Vagina (tissue), 2 donors: Measurements from ENCODE around the gene CEP128. TPM values are rescaled to one million over a fixed set of nuclear protein-coding genes. Genes with fewer than 3 reads are reported as not detected.

Source experiments
- DNase-seq, 2 donors: peaks; one replicate each; pipeline ENCODE4 v3.0.0-alpha.2; 2017; ENCODE audit errors: extremely low spot score in 2 of 2
- H3K27ac ChIP-seq: fragments of 200-600 bp; sonication (generic); one replicate; pipeline ENCODE4 v1.5.1; 2019
- H3K27me3 ChIP-seq: fragments of 200-600 bp; sonication (generic); one replicate; pipeline ENCODE4 v1.5.1; 2019
- H3K36me3 ChIP-seq, 2 donors: fragments of 200-600 bp; sonication (generic); one replicate each; pipeline ENCODE4 v1.5.1; 2017 to 2019
- H3K4me1 ChIP-seq: fragments of 200-600 bp; sonication (generic); one replicate; pipeline ENCODE4 v1.5.1; 2019
- H3K4me3 ChIP-seq, 2 donors: fragments of 200-600 bp; sonication (generic); 1 replicate in 1 of 2; 2 replicates in 1 of 2; pipeline ENCODE4 v1.5.1; 2016 to 2019
- H3K9me3 ChIP-seq: fragments of 200-600 bp; sonication (generic); one replicate; pipeline ENCODE4 v1.5.1; 2019
- POLR2A ChIP-seq, 2 donors: fragments of 450-650 bp; IDR thresholded peaks; one replicate each; pipeline ENCODE4 v1.6.1; 2017; ENCODE audit warnings: antibody characterized with exemption in 2 of 2, mild to moderate bottlenecking in 2 of 2, moderate library complexity in 2 of 2
- POLR2AphosphoS5 ChIP-seq, 2 donors: sonication (generic); formaldehyde crosslinking; IDR thresholded peaks; one replicate each; pipeline ENCODE4 v1.9.0; 2017; ENCODE audit warnings: antibody characterized with exemption in 2 of 2, mild to moderate bottlenecking in 2 of 2, low read depth in 1 of 2; ENCODE audit not compliant: insufficient read depth in 1 of 2
- intact Hi-C: fragments of 100-400 bp; cut with DNase I; formaldehyde crosslinking; loops from one replicate; pipeline ENCODE4 v1.15.1; 2023
- total RNA-seq: library from RNA; depleted of rRNA; stranded (reverse); fragments of >200 nt; gene quantifications from one replicate; pipeline ENCODE4 v1.2.3, GENCODE V29; 2016
- TF ChIP-seq, protein P1 (sequence below), 3 experiments: fragments of 450-650 bp in 2 of 3; fragments of 200-600 bp in 1 of 3; sonication (generic) in 1 of 3; IDR thresholded peaks; one replicate each; pipeline ENCODE4 v1.5.1; 2017 to 2019; ENCODE audit warnings: antibody characterized with exemption in 3 of 3, mild to moderate bottlenecking in 2 of 3, moderate library complexity in 2 of 3

The CEP128 gene
- total RNA-seq, 1 donor from 2014 or later, result 6.6 TPM

DNA sequence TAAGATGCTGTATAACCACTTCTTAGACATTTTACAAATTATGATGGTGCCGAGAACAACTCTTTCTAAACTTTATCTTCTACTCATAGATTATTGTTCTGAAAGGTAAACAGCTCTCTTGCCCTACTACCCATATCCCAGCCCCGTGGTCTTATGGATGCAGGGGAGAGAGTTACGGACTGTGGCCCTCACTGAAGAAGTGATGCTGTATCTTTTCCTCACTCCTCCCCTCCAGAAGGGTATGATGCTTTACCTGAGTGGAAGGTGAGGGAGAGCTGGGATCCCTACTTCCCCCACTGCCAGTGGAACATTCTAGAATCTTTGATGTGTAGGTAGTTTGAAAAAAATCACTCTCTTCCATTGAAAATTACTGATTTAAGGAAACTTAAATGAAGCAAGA lies 17.4 kb upstream of the CEP128 start:
- Histone ChIP-seq H3K36me3 (no peaks in the 10 kb centered on the region), H3K9me3 (no peaks in the 10 kb centered on the region), H3K4me3 (no peak overlapping the region), H3K4me1 (peaks cover 8% of the 10 kb centered on the region), H3K27ac (no peak overlapping the region), H3K27me3 (no peaks in the 10 kb centered on the region)
- DNase-seq, result no peak
- intact Hi-C loops, result no loop called here
- TF ChIP-seq, protein P1, sequence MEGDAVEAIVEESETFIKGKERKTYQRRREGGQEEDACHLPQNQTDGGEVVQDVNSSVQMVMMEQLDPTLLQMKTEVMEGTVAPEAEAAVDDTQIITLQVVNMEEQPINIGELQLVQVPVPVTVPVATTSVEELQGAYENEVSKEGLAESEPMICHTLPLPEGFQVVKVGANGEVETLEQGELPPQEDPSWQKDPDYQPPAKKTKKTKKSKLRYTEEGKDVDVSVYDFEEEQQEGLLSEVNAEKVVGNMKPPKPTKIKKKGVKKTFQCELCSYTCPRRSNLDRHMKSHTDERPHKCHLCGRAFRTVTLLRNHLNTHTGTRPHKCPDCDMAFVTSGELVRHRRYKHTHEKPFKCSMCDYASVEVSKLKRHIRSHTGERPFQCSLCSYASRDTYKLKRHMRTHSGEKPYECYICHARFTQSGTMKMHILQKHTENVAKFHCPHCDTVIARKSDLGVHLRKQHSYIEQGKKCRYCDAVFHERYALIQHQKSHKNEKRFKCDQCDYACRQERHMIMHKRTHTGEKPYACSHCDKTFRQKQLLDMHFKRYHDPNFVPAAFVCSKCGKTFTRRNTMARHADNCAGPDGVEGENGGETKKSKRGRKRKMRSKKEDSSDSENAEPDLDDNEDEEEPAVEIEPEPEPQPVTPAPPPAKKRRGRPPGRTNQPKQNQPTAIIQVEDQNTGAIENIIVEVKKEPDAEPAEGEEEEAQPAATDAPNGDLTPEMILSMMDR (IDR thresholded peaks at IDR 0.05), result no peak
- TF ChIP-seq POLR2AphosphoS5 (IDR thresholded peaks at IDR 0.05; ENCODE audit: insufficient read depth in 1 of 2, low read depth in 1 of 2) (no peak), POLR2A (IDR thresholded peaks at IDR 0.05) (no peak)

DNA sequence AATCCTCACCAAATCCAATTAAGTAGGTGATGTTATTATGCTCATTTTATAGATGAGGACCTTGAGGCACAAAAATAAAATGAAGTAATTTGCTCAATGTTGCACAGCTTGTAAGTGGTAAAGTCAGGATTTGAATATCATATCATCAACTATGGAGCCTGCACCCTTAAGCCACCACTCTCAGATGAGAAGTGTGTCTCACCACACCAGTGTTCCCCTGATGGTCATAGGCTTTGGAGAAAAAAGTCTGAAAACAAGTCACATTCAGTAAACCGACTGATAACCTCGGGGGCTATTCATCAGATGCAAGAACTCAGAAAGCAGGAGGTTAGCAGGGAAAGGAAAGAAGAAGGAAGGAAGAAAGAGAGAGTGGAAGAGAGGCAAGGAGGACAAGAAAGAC lies 16.7 kb upstream of the CEP128 start:
- DNase-seq, result no peak
- Histone ChIP-seq H3K9me3 (no peaks in the 10 kb centered on the region), H3K27ac (no peak overlapping the region), H3K36me3 (no peaks in the 10 kb centered on the region), H3K27me3 (no peaks in the 10 kb centered on the region), H3K4me1 (peaks cover 8% of the 10 kb centered on the region), H3K4me3 (no peak overlapping the region)
- intact Hi-C loops, result no loop called here
- no peak for TF ChIP-seq POLR2AphosphoS5 (IDR thresholded peaks at IDR 0.05; ENCODE audit: insufficient read depth in 1 of 2, low read depth in 1 of 2)
- TF ChIP-seq, protein P1 (IDR thresholded peaks at IDR 0.05), result no peak
- TF ChIP-seq POLR2A (IDR thresholded peaks at IDR 0.05), result no peak

DNA sequence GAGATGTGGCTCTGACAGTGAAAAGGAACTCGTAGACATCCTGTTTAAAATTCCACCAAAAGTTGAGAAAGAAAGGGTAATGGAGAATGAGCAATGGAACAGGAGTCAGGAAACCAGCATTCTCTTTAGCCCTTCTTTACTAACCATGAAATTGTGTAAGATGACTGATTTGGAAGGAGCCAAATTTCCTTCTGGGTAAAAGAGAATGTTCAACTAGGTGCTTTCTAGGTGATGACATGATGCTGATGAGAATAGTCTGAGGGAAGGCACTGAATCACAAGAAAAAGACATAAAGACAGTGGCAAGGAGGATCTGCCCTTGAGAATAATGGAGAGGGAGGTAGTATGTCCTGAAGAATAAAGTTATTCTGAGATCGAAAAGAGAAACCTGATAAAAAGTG lies 16.1 kb upstream of the CEP128 start:
- no peak for DNase-seq
- H3K4me3 ChIP-seq, result no peak overlapping the region
- H3K36me3 ChIP-seq, result no peaks in the 10 kb centered on the region
- no peak overlapping the region for H3K27ac ChIP-seq
- H3K9me3 ChIP-seq, result no peaks in the 10 kb centered on the region
- intact Hi-C loops, result no loop called here
- TF ChIP-seq POLR2A (IDR thresholded peaks at IDR 0.05) (no peak), POLR2AphosphoS5 (IDR thresholded peaks at IDR 0.05; ENCODE audit: insufficient read depth in 1 of 2, low read depth in 1 of 2) (no peak)
- TF ChIP-seq, protein P1 (IDR thresholded peaks at IDR 0.05), result no peak
- H3K4me1 ChIP-seq, result peaks cover 8% of the 10 kb centered on the region
- no peaks in the 10 kb centered on the region for H3K27me3 ChIP-seq

DNA sequence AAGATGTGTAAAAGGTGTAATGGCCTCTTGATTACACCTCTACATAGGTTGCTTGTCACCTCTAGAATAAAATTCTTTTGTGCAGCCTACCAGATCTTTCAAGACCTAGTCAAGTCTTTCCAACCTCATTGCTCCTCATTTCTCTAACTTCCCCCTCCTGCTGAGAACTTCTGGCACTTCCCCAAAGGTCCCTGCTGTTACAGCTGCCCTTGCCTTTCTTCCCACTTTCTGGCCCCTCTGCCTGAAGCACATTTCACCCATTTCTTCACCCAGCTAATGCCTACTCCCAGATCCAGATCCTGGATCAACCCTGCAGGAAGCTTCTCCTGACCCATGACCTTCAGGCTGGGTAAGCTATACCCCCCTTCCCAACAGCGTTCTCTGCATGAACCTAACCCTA lies 15.4 kb upstream of the CEP128 start:
- DNase-seq, result no peak
- H3K4me1 ChIP-seq, result peaks cover 8% of the 10 kb centered on the region
- no peaks in the 10 kb centered on the region for H3K27me3 ChIP-seq
- no peaks in the 10 kb centered on the region for H3K9me3 ChIP-seq
- H3K4me3 ChIP-seq, result no peak overlapping the region
- H3K27ac ChIP-seq, result no peak overlapping the region
- TF ChIP-seq, protein P1 (IDR thresholded peaks at IDR 0.05), result no peak
- TF ChIP-seq POLR2AphosphoS5 (IDR thresholded peaks at IDR 0.05; ENCODE audit: insufficient read depth in 1 of 2, low read depth in 1 of 2) (no peak), POLR2A (IDR thresholded peaks at IDR 0.05) (no peak)
- intact Hi-C loops, result no loop called here
- H3K36me3 ChIP-seq, result no peaks in the 10 kb centered on the region

DNA sequence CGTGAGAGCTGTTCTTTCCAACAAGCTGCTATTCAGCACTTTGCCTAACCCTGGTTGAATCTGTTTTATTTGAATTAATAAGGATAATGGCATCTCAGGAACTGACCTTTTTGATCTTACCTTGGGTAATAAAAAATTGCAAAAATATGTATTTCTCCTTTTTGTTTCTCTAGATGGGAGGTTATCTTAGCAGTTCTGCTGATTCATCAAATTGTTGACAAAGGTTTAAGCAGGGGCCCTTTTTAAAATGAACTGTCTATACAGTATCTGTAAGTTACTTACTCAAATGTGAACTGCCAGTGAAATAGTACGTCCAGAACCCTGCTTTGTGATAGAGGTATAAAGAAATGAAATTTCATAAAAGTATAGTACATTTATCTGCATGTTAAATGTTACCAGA lies 14.6 kb upstream of the CEP128 start:
- Histone ChIP-seq H3K27me3 (no peaks in the 10 kb centered on the region), H3K4me1 (peaks cover 8% of the 10 kb centered on the region), H3K4me3 (no peak overlapping the region), H3K36me3 (no peaks in the 10 kb centered on the region), H3K9me3 (no peaks in the 10 kb centered on the region), H3K27ac (no peak overlapping the region)
- no peak for DNase-seq
- intact Hi-C loops, result no loop called here
- no peak for TF ChIP-seq POLR2A (IDR thresholded peaks at IDR 0.05)
- TF ChIP-seq, protein P1 (IDR thresholded peaks at IDR 0.05), result no peak
- no peak for TF ChIP-seq POLR2AphosphoS5 (IDR thresholded peaks at IDR 0.05; ENCODE audit: insufficient read depth in 1 of 2, low read depth in 1 of 2)
